Measurements from ENCODE around the gene BCL11A.

BCL11A gene

DNA sequence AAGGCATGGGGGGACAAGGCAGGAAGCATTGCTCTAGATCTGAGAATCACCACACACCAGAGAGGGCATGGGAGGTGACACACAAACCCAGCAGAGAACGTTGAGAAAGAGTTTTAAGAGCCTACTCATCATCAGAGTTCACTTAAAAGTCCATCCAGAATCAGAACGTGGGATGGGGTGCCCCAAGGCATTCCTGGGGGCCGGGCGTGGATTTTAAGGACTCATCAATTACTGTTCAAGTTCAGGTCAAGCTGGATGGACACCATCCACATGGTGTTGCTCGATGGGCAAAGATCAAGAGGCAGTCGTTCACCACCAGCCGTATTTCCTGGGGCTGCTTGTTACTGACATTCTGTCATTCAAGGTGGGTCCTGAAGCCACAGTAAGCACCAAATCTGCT lies 34.9 kb downstream of the BCL11A start:
- TF ChIP-seq, protein P1, sequence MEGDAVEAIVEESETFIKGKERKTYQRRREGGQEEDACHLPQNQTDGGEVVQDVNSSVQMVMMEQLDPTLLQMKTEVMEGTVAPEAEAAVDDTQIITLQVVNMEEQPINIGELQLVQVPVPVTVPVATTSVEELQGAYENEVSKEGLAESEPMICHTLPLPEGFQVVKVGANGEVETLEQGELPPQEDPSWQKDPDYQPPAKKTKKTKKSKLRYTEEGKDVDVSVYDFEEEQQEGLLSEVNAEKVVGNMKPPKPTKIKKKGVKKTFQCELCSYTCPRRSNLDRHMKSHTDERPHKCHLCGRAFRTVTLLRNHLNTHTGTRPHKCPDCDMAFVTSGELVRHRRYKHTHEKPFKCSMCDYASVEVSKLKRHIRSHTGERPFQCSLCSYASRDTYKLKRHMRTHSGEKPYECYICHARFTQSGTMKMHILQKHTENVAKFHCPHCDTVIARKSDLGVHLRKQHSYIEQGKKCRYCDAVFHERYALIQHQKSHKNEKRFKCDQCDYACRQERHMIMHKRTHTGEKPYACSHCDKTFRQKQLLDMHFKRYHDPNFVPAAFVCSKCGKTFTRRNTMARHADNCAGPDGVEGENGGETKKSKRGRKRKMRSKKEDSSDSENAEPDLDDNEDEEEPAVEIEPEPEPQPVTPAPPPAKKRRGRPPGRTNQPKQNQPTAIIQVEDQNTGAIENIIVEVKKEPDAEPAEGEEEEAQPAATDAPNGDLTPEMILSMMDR (IDR thresholded peaks at IDR 0.05; ENCODE audit: insufficient read depth, low read depth, low read length, missing control alignments) = no peak
- DNase-seq (ENCODE audit: low read depth) = no peak
- H3K4me3 ChIP-seq (ENCODE audit: low read depth, low read length) = no peak overlapping the region

DNA sequence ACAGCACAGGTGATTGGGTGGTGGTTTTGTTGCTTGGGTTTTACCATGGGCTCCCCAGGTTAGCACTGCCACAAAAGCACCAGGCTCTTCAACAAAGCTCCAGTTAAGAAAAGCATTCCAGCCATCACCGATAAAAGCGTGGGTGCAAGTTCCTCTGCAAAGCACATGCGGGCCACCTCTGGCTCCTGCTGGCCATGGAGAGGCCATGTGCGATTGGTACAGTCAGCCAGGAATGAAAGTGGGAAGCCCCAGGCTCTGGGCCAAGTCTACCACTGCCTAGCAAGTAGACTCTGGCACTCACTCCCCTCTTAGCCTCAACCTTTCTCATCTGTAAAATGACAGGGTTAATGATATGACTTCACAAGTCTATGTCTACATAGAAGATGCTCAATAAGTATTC lies 36.0 kb downstream of the BCL11A start:
- TF ChIP-seq, protein P1 (IDR thresholded peaks at IDR 0.05; ENCODE audit: insufficient read depth, low read depth, low read length, missing control alignments) = no peak
- DNase-seq (ENCODE audit: low read depth) = no peak
- no peak overlapping the region for H3K4me3 ChIP-seq (ENCODE audit: low read depth, low read length)

DNA sequence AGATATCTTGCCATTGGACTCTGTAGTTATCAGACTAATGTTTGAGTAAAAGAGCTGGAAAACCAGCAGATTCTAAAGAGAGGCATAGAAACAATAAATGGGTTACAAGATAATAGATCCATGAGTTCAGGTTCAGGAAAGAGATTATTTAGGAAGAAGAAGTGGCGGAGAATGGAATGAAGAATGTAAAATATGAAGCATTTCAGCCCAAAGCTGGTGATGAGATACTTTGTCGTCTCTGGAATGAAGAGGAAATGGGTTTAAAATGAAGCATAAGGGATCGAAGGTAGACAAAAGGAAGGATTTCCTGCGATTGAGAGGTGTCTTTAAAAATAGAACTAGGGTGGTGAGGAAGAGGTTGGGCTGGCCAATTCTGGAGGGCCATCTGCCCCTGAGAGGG lies 36.6 kb downstream of the BCL11A start:
- DNase-seq (ENCODE audit: low read depth) = no peak
- H3K4me3 ChIP-seq (ENCODE audit: low read depth, low read length) = no peak overlapping the region
- TF ChIP-seq, protein P1 (IDR thresholded peaks at IDR 0.05; ENCODE audit: insufficient read depth, low read depth, low read length, missing control alignments) = no peak

DNA sequence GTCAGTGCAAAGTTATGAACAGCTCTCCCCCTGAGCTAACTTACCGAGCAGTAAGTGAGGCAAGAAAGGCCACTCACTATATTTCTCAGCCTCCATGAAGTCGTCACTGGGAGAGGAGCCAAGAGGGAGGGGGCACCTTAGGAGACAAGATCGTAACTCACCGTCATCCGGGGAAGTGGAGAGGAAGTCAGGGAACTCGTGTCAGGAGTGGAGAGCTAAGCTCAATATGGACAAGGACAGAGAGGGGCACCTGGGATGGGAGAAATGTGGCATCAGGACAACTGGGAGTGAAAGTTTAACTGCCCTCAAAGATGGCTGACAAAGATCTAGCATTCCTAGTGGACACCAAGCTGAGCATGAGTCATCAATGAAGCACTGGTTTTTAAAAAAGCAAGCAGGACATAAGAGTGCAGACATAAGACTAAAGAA lies 37.1 kb downstream of the BCL11A start:
- TF ChIP-seq, protein P1 (IDR thresholded peaks at IDR 0.05; ENCODE audit: insufficient read depth, low read depth, low read length, missing control alignments) = no peak
- H3K4me3 ChIP-seq (ENCODE audit: low read depth, low read length) = no peak overlapping the region
- no peak for DNase-seq (ENCODE audit: low read depth)

DNA sequence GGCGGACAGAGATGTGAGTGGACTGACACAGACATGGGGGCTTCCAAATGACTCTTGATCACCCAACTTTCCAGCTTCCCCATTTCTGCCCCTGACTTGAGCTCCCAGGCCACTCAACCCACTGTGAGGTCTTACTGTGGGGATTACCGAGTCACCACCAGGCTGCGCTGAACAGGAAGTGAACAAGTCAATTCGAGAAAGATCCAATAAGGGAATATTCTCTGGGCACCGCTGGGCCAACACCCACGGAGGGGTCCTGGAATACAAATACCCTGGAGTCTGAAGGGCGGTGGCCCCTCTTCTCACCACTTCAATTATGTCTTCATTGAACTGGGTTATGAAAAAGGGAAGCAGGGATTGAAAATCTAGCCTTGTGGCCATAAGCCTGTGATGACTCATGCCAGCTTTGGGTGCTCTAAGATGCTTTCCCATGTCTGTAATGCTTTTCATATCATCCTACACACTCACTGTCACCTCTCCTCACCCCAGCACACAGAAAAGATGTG lies 37.7 kb downstream of the BCL11A start:
- TF ChIP-seq, protein P1 (IDR thresholded peaks at IDR 0.05; ENCODE audit: insufficient read depth, low read depth, low read length, missing control alignments) = peak; percentile 16
- no peak overlapping the region for H3K4me3 ChIP-seq (ENCODE audit: low read depth, low read length)
- DNase-seq (ENCODE audit: low read depth) = peak; percentile 82

DNA sequence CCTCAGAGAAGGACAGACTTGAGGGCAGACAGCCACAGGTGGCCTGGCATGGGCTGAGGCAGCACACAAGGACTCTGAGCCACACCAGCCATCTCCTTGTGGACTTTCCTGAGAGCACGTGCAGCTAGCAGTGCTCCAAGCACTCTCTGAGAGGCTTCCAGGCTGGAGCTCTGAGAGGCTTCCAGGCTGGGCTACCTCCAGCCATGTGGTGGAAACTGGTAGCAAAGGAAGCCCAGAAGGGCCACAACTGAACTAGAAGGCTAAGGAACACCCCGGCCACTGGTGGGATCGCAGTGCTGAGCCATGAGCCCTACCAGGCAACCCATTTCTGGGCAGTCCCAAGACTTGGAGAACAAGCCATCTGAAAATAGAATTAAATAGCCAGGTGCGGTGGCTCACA lies 39.5 kb downstream of the BCL11A start:
- TF ChIP-seq, protein P1 (IDR thresholded peaks at IDR 0.05; ENCODE audit: insufficient read depth, low read depth, low read length, missing control alignments) = no peak
- no peak for DNase-seq (ENCODE audit: low read depth)
- H3K4me3 ChIP-seq (ENCODE audit: low read depth, low read length) = no peak overlapping the region

DNA sequence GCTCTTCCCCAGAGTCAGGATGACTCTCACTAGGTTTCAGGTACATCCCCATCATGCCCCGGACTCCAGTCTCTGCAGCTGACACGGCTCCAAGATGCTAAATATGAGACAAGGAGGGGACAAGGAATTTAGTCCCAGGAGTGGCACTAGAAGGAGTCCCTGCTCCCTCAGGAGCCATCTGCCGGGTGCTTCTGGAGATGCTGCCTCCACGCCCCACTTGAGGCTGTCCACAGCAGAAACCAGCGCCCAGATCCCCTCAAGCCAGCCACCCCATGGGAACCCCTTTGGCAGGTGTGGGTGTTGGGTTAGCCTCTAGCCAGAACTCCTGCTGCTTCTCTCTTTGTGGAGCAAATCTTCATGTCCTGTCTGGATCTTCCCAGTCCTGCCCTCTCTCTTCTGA lies 40.3 kb downstream of the BCL11A start:
- no peak for DNase-seq (ENCODE audit: low read depth)
- TF ChIP-seq, protein P1 (IDR thresholded peaks at IDR 0.05; ENCODE audit: insufficient read depth, low read depth, low read length, missing control alignments) = no peak
- no peak overlapping the region for H3K4me3 ChIP-seq (ENCODE audit: low read depth, low read length)
